BE2C (cell line): Measurements from ENCODE around the gene FAM161A.
"Not testable (repeated sequence)": the region's sequence is repeated elsewhere in the genome, so short reads cannot be mapped to it uniquely, and the experiment has no call there.

ENCODE experiments used
- DNase-seq: peaks from one replicate; pipeline ENCODE4 v3.0.0-alpha.2; 2020
- H3K27me3 ChIP-seq: fragments of 250-450 bp; sonication (Bioruptor Pico); 2 replicates; pipeline ENCODE4 v1.5.1; 2020; ENCODE audit warnings: mild to moderate bottlenecking
- H3K36me3 ChIP-seq: fragments of 250-450 bp; sonication (Bioruptor Pico); 2 replicates; pipeline ENCODE4 v1.5.1; 2020; ENCODE audit warnings: mild to moderate bottlenecking
- H3K4me1 ChIP-seq: fragments of 250-450 bp; sonication (Bioruptor Pico); 2 replicates; pipeline ENCODE4 v1.5.1; 2020
- H3K4me3 ChIP-seq: 2 replicates; pipeline ENCODE4 v1.5.1; 2011; ENCODE audit warnings: low read depth, low read length
- H3K9me3 ChIP-seq: fragments of 250-450 bp; sonication (Bioruptor Pico); 2 replicates; pipeline ENCODE4 v1.5.1; 2020
- CTCF ChIP-seq: IDR thresholded peaks from 2 replicates; pipeline ENCODE4 v1.5.1; 2012; ENCODE audit warnings: mild to moderate bottlenecking, low read depth, low read length

The FAM161A gene

DNA sequence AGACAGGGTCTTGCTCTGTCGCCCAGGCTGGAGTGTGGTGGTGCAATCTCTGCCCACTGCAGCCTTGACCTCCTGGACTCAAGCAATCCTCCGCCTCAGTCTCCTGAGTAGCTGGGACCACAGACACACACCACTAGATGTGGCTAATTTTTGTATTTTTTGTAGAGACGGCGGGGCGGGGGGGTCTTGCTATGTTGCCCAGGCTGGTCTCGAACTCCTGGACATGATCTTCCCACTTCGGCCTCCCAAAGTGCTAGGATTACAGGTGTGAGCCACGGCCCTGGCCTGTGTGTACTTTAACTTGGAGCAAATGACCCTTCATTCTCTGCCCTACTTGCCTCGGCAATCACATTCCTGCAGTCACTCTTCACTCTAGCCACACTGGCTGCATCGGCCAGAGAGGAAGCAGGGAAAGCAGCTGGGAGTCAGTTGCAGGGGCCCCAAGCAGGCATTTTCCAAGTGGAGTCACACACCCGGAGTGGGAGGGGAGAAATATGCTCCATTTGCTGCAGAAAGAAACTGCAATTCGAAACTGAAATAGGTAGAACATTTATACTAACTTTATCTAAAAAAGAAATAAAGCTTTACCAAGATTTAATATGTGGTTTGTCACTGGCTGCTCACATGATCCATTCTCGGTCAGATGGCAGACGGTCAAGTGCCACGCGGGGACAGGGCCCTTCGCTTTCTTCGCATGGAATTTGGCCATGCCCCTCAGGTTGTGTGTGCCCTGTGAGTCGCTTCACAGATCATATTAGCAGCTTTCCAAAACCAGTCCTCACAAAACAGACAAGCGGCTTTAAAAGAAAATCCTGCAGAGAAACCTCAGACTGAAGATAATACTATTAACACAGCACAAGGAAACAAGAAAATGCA lies 37.1 kb downstream of the FAM161A start:
- Histone ChIP-seq H3K4me1 (no peaks in the 10 kb centered on the region), H3K9me3 (no peaks in the 10 kb centered on the region), H3K27me3 (no peaks in the 10 kb centered on the region), H3K36me3 (no peaks in the 10 kb centered on the region), H3K4me3 (no peak overlapping the region)
- DNase-seq = no peak
- TF ChIP-seq CTCF = no peak

GRCh38 chr2:61814539-61815160 lies 39.2 kb downstream of the FAM161A start:
- Histone ChIP-seq H3K4me3 (no peak overlapping the region), H3K9me3 (no peaks in the 10 kb centered on the region), H3K27me3 (no peaks in the 10 kb centered on the region), H3K4me1 (no peaks in the 10 kb centered on the region), H3K36me3 (no peaks in the 10 kb centered on the region)
- DNase-seq = no peak
- no peak for TF ChIP-seq CTCF

DNA sequence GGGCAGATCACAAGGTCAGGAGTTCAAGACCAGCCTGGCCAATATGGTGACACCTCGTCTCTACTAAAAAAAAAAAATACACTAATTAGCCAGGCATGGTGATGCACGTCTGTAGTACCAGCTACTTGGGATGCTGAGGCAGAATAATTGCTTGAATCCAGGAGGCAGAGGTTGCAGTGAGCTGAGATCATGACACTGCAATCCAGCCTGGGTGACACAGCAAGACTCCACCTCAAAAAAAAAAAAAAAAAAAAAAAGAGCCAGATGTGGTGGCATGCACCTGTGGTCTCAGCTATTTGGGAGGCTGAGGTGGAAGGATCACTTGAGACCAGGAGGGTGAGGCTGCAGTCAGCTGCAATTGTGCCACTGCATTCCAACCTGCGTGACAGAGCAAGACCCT lies 40.5 kb downstream of the FAM161A start:
- H3K4me3 ChIP-seq, H3K4me1 ChIP-seq, H3K9me3 ChIP-seq, DNase-seq, H3K36me3 ChIP-seq, H3K27me3 ChIP-seq: not testable (repeated sequence)

- no peak for TF ChIP-seq CTCF
- DNase-seq = no peak
- Histone ChIP-seq H3K36me3 (no peaks in the 10 kb centered on the region), H3K4me3 (no peak overlapping the region), H3K4me1 (no peaks in the 10 kb centered on the region), H3K9me3 (no peaks in the 10 kb centered on the region), H3K27me3 (no peaks in the 10 kb centered on the region)
Observed at GRCh38 chr2:61811821-61812220, 42.0 kb downstream of the FAM161A start.

DNA sequence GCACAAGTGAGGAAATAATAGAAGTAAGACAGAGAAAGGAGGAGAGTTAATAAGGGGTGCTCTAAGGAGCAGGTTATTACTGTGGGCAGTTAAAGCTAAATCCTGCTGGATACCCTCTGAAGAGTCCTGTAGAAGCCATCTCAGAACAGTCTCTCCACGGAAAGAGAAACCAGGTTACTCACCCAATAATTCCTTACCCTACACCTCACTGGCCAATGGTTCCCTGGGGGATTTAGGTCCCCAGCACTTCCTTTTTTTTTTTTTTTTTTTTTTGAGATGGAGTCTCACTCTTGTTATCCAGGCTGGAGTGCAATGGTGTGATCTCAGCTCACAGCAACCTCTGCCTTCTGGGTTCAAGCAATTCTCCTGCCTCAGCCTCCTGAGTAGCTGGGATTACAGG lies 43.7 kb downstream of the FAM161A start:
- not testable (repeated sequence) for H3K4me1 ChIP-seq, H3K9me3 ChIP-seq, DNase-seq, H3K27me3 ChIP-seq, H3K36me3 ChIP-seq, H3K4me3 ChIP-seq

DNA sequence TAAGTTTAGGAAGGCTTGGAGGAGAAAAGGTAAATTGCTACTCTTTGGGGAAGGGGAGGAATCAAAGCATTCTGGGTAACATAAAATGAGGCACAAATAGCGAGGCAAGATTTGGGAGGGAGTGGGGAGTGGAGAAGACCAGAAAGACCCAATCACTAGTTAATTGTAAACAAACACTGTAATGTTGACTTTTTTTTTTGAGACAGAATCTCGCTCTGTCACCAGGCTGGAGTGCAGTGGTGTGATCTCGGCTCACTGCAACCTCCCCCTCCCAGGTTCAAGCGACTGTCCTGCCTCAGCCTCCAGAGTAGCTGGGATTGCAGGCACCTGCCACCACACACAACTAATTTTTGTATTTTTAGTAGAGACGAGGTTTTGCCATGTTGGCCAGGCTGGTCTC lies 45.2 kb downstream of the FAM161A start:
- H3K27me3 ChIP-seq, H3K9me3 ChIP-seq, H3K4me1 ChIP-seq, H3K4me3 ChIP-seq, DNase-seq, H3K36me3 ChIP-seq: not testable (repeated sequence)

DNA sequence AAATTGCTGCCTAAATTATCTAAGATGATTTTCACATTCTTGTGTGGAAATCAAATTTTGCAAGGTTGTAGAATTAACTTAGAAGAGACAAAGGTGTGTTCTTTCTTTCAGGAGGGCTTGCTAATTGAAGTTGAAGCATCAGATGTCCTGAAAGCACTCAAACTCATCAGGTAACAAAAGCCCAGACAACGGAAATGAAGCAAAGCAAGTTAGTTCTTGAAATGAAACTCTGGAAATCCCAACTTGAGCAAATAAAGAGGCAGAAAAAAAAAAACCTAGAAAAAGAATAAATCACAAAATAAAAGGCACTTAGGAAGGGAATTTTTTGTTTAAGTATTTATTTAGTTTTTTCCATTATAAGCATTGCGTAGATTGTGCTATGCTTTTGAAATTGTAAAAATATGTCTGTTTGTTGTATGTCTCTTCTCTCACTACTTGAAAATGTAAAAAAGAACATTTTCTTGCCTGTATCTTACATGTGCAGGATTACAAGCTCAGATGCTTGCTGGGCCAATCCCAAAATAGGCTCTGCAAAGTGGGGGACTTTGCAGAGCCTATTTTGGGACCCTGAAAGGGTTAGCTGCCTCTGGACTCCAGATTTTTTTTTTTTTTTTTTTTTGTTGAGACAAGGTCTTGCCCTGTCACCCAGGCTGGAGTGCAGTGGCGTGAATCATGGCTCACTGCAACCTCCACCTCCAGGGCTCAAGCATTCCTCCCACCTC lies 46.7 kb downstream of the FAM161A start:
- Histone ChIP-seq H3K36me3 (no peaks in the 10 kb centered on the region), H3K4me1 (no peaks in the 10 kb centered on the region), H3K27me3 (no peaks in the 10 kb centered on the region), H3K9me3 (no peaks in the 10 kb centered on the region), H3K4me3 (no peak overlapping the region)
- no peak for TF ChIP-seq CTCF
- DNase-seq = no peak
